H9 (cell line): Measurements from ENCODE around the gene GSTP1. TPM values are rescaled to one million over a fixed set of nuclear protein-coding genes. Genes with fewer than 3 reads are reported as not detected.

Experiments
- DNase-seq: peaks from one replicate; pipeline ENCODE4 v3.0.0-alpha.2; 2017
- H2AFZ ChIP-seq: one replicate; pipeline ENCODE4 v1.6.1; 2013; ENCODE audit warnings: mild to moderate bottlenecking, low read length, control low read depth, moderate library complexity
- H2AK5ac ChIP-seq: 2 replicates; pipeline ENCODE4 v1.6.1; 2013; ENCODE audit warnings: low read length, control low read depth, mixed read lengths; ENCODE audit not compliant: insufficient read length
- H2BK120ac ChIP-seq: one replicate; pipeline ENCODE4 v1.6.1; 2013; ENCODE audit warnings: low read depth, mild to moderate bottlenecking, low read length, control low read depth, inconsistent platforms; ENCODE audit not compliant: poor library complexity, severe bottlenecking
- H2BK12ac ChIP-seq: 2 replicates; pipeline ENCODE4 v1.6.1; 2013; ENCODE audit warnings: low read length, control low read depth, mixed read lengths, low read depth; ENCODE audit not compliant: insufficient read length
- H2BK15ac ChIP-seq: 2 replicates; pipeline ENCODE4 v1.6.1; 2013; ENCODE audit warnings: low read depth, low read length, control low read depth
- H2BK20ac ChIP-seq: one replicate; pipeline ENCODE4 v1.6.1; 2013; ENCODE audit warnings: low read depth, mild to moderate bottlenecking, low read length, control low read depth, inconsistent platforms; ENCODE audit not compliant: poor library complexity, severe bottlenecking
- H2BK5ac ChIP-seq: 2 replicates; pipeline ENCODE4 v1.6.1; 2013; ENCODE audit warnings: low read length, control low read depth, mixed read lengths; ENCODE audit not compliant: insufficient read length
- H3K14ac ChIP-seq: 2 replicates; pipeline ENCODE4 v1.6.1; 2013; ENCODE audit warnings: low read length, control low read depth; ENCODE audit not compliant: insufficient read depth
- H3K18ac ChIP-seq: 2 replicates; pipeline ENCODE4 v1.6.1; 2013; ENCODE audit warnings: low read depth, mild to moderate bottlenecking, mixed read lengths, low read length, control low read depth; ENCODE audit not compliant: insufficient read length
- H3K23ac ChIP-seq: 2 replicates; pipeline ENCODE4 v1.6.1; 2013; ENCODE audit warnings: low read length, control low read depth, mixed read lengths, low read depth; ENCODE audit not compliant: insufficient read length
- H3K23me2 ChIP-seq: 2 replicates; pipeline ENCODE4 v1.6.1; 2013; ENCODE audit warnings: low read depth, mild to moderate bottlenecking, mixed read lengths, low read length, control low read depth; ENCODE audit not compliant: insufficient read length, poor library complexity, severe bottlenecking
- H3K27ac ChIP-seq: 2 replicates; pipeline ENCODE4 v1.5.1; 2013; ENCODE audit warnings: low read length, control low read depth, mixed read lengths, low read depth; ENCODE audit not compliant: insufficient read length
- H3K27me3 ChIP-seq: 2 replicates; pipeline ENCODE4 v1.6.1; 2013; ENCODE audit warnings: low read length, control low read depth, inconsistent platforms; ENCODE audit not compliant: insufficient read depth
- H3K4ac ChIP-seq: 2 replicates; pipeline ENCODE4 v1.6.1; 2013; ENCODE audit warnings: low read depth, mild to moderate bottlenecking, control low read depth, inconsistent platforms, low read length, moderate library complexity
- H3K4me1 ChIP-seq: 2 replicates; pipeline ENCODE4 v1.6.1; 2013; ENCODE audit warnings: low read length, control low read depth, inconsistent platforms; ENCODE audit not compliant: insufficient read depth
- H3K4me2 ChIP-seq: 2 replicates; pipeline ENCODE4 v1.6.1; 2013; ENCODE audit warnings: low read length, control low read depth, mixed read lengths; ENCODE audit not compliant: insufficient read length, insufficient read depth
- H3K56ac ChIP-seq: 2 replicates; pipeline ENCODE4 v1.6.1; 2013; ENCODE audit warnings: low read depth, mild to moderate bottlenecking, mixed read lengths, low read length, control low read depth; ENCODE audit not compliant: insufficient read length
- H3K79me1 ChIP-seq: 2 replicates; pipeline ENCODE4 v1.6.1; 2013; ENCODE audit warnings: low read depth, mild to moderate bottlenecking, moderate library complexity, low read length, control low read depth, inconsistent platforms; ENCODE audit not compliant: insufficient read depth, poor library complexity, severe bottlenecking
- H3K79me2 ChIP-seq: 2 replicates; pipeline ENCODE4 v1.6.1; 2013; ENCODE audit warnings: low read length, control low read depth, inconsistent platforms; ENCODE audit not compliant: insufficient read depth
- H3K9ac ChIP-seq: 2 replicates; pipeline ENCODE4 v1.6.1; 2013; ENCODE audit warnings: low read length, control low read depth, mixed read lengths; ENCODE audit not compliant: insufficient read length; ENCODE audit errors: extremely low read depth
- H3K9me3 ChIP-seq: one replicate; pipeline ENCODE4 v1.6.1; 2013; ENCODE audit warnings: low read depth, low read length, inconsistent platforms; ENCODE audit not compliant: control insufficient read depth
- H3T11ph ChIP-seq: one replicate; pipeline ENCODE4 v1.6.1; 2013; ENCODE audit warnings: mild to moderate bottlenecking, low read length, control low read depth, inconsistent platforms
- H4K20me1 ChIP-seq: one replicate; pipeline ENCODE4 v1.6.1; 2013; ENCODE audit not compliant: control insufficient read depth, insufficient read length, insufficient read depth
- H4K5ac ChIP-seq: 2 replicates; pipeline ENCODE4 v1.6.1; 2013; ENCODE audit warnings: low read depth, mild to moderate bottlenecking, mixed read lengths, low read length, control low read depth; ENCODE audit not compliant: insufficient read length
- H4K8ac ChIP-seq: replicated peaks from 2 replicates; pipeline ENCODE4 v1.6.1; 2013; ENCODE audit warnings: low read length, control low read depth, mixed read lengths, low read depth; ENCODE audit not compliant: insufficient read length
- H4K91ac ChIP-seq: 2 replicates; pipeline ENCODE4 v1.6.1; 2013; ENCODE audit warnings: low read depth, mild to moderate bottlenecking, moderate library complexity, mixed read lengths, low read length, control low read depth; ENCODE audit not compliant: insufficient read length
- H3K27ac Mint-ChIP-seq, 3 experiments: 2 replicates in 2 of 3; 3 replicates in 1 of 3; pipeline ENCODE4 v1.8.0; 2020 to 2021; ENCODE audit warnings: mixed read lengths in 3 of 3, mild to moderate bottlenecking in 1 of 3, moderate library complexity in 1 of 3
- H3K27me3 Mint-ChIP-seq: 2 replicates; pipeline ENCODE4 v1.8.0; 2021; ENCODE audit warnings: low read depth, mild to moderate bottlenecking, moderate library complexity, mixed read lengths
- H3K36me3 Mint-ChIP-seq, 3 experiments: 2 replicates in 2 of 3; 3 replicates in 1 of 3; pipeline ENCODE4 v1.8.0; 2020 to 2021; ENCODE audit warnings: low read depth in 3 of 3, mixed read lengths in 3 of 3; ENCODE audit not compliant: insufficient read depth in 1 of 3
- H3K4me1 Mint-ChIP-seq, 2 experiments: 2 replicates each; pipeline ENCODE4 v1.8.0; 2020; ENCODE audit warnings: mixed read lengths in 2 of 2
- H3K4me3 Mint-ChIP-seq, 2 experiments: 2 replicates in 1 of 2; 3 replicates in 1 of 2; pipeline ENCODE4 v1.8.0; 2020 to 2021; ENCODE audit warnings: mild to moderate bottlenecking in 2 of 2, mixed read lengths in 2 of 2, moderate library complexity in 1 of 2
- H3K9me3 Mint-ChIP-seq, 2 experiments: 2 replicates in 1 of 2; 3 replicates in 1 of 2; pipeline ENCODE4 v1.8.0; 2020; ENCODE audit warnings: mild to moderate bottlenecking in 2 of 2, mixed read lengths in 2 of 2, moderate library complexity in 1 of 2
- WGBS: extraction: QIAGEN DNeasy Blood & Tissue Kit; methylation state at CpG from one replicate; pipeline ENCODE4 v1.1.7; 2013; ENCODE audit warnings: missing lambda C conversion rate, low lambda C conversion rate, mixed read lengths; ENCODE audit not compliant: insufficient read length; ENCODE audit errors: extremely low coverage; 5-methylcytosine and 5-hydroxymethylcytosine counted together
- total RNA-seq: library from RNA; stranded (reverse); gene quantifications from 2 replicates; pipeline ENCODE4 v1.2.1, GENCODE V29; 2021
- TF ChIP-seq, protein P1 (sequence below): fragments of 200-600 bp; sonication (generic); conservative IDR thresholded peaks from 3 replicates; pipeline ENCODE4 v1.8.0; 2021; ENCODE audit warnings: antibody characterized with exemption, mild to moderate bottlenecking

GSTP1 gene
- total RNA-seq, 1 experiment from 2014 or later: 1,469 TPM

GRCh38 chr11:67632175-67632981, 48.8 kb downstream of the GSTP1 start:
- Histone ChIP-seq H3K27ac (no peak overlapping the region), H2BK12ac (no peak overlapping the region), H3K4me1 (no peaks in the 10 kb centered on the region; the same call in 1 of the 2 replicates), H2BK15ac (no peak overlapping the region), H3K23ac (no peak overlapping the region), H4K91ac (no peak overlapping the region), H4K5ac (no peak overlapping the region), H3K23me2 (no peaks in the 10 kb centered on the region), H3K79me2 (no peaks in the 10 kb centered on the region), H3K14ac (no peak overlapping the region), H3K4ac (no peak overlapping the region), H3K9me3 (no peaks in the 10 kb centered on the region), H2BK5ac (no peak overlapping the region), H2BK120ac (no peak overlapping the region), H3K18ac (no peak overlapping the region), H2AFZ (no peak overlapping the region), H3K27me3 (no peaks in the 10 kb centered on the region), H2BK20ac (no peak overlapping the region), H3T11ph (no peak overlapping the region), H3K9ac (no peak overlapping the region), H3K56ac (no peak overlapping the region), H3K4me2 (no peak overlapping the region), H3K79me1 (no peaks in the 10 kb centered on the region), H2AK5ac (no peak overlapping the region), H4K20me1 (no peaks in the 10 kb centered on the region), H4K8ac (no peak overlapping the region)
- Mint-ChIP-seq H3K4me3 (peak overlapping the region in 1 of 2 experiments; percentile 59; a peak in 2 of 5 replicates), H3K9me3 (peaks cover 0 to 3% of the 10 kb centered on the region in 2 experiments; a peak in 2 of 5 replicates), H3K4me1 (peaks cover 20 to 30% of the 10 kb centered on the region in 2 experiments), H3K27me3 (peaks cover 21% of the 10 kb centered on the region), H3K36me3 (peaks cover under 1 to 3% (median under 1%) of the 10 kb centered on the region in 3 experiments; a peak in 3 of 7 replicates), H3K27ac (no peak overlapping the region)
- TF ChIP-seq, protein P1, sequence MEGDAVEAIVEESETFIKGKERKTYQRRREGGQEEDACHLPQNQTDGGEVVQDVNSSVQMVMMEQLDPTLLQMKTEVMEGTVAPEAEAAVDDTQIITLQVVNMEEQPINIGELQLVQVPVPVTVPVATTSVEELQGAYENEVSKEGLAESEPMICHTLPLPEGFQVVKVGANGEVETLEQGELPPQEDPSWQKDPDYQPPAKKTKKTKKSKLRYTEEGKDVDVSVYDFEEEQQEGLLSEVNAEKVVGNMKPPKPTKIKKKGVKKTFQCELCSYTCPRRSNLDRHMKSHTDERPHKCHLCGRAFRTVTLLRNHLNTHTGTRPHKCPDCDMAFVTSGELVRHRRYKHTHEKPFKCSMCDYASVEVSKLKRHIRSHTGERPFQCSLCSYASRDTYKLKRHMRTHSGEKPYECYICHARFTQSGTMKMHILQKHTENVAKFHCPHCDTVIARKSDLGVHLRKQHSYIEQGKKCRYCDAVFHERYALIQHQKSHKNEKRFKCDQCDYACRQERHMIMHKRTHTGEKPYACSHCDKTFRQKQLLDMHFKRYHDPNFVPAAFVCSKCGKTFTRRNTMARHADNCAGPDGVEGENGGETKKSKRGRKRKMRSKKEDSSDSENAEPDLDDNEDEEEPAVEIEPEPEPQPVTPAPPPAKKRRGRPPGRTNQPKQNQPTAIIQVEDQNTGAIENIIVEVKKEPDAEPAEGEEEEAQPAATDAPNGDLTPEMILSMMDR: no peak
- peak; percentile 31 for DNase-seq
- no CpG with 5 or more reads among the region's 12 CpGs for WGBS
